ENCODE measurements around the gene CLMP.
"Not testable (repeated sequence)": the region's sequence is repeated elsewhere in the genome, so short reads cannot be mapped to it uniquely, and the experiment has no call there.

The CLMP gene

GRCh38 chr11:123164732-123165450 is 30.2 kb downstream of the CLMP start:
- DNase-seq: no peak

GRCh38 chr11:123163621-123164020 is 31.4 kb downstream of the CLMP start:
- DNase-seq: no peak

GRCh38 chr11:123161376-123162030 is 33.5 kb downstream of the CLMP start:
- no peak for DNase-seq

GRCh38 chr11:123159183-123159857 is 35.7 kb downstream of the CLMP start:
- DNase-seq: no peak

- DNase-seq: no peak
Observed at GRCh38 chr11:123158033-123159003, 36.7 kb downstream of the CLMP start.

GRCh38 chr11:123152951-123153350 is 42.1 kb downstream of the CLMP start:
- no peak for DNase-seq

- DNase-seq: not testable (repeated sequence)
Observed at GRCh38 chr11:123152346-123152745, 42.7 kb downstream of the CLMP start.

DNA sequence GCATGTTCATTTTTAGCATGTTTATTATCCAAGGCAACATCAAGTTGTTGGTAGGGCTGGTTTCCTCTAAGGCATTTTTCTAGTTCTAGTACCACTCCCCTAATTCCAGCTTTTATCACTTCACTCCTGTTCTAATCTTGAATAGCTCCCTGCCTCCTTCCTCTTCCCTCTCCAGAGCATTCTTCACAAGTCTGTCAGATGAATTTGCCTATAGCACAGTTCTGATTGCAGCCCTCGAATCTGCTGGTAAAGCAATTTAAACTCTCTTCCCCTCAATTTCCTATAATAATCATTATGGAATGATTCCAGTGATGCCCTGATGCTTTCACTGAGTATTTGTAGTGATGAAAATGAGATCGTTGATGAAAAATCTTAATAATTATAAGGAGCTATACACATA is 43.3 kb downstream of the CLMP start:
- no peak for DNase-seq

- no peak for DNase-seq
Observed at GRCh38 chr11:123151366-123151765, 43.7 kb downstream of the CLMP start.

- DNase-seq: no peak
Observed at GRCh38 chr11:123150882-123151281, 44.2 kb downstream of the CLMP start.

GRCh38 chr11:123148965-123149364 is 46.1 kb downstream of the CLMP start:
- no peak for DNase-seq

DNA sequence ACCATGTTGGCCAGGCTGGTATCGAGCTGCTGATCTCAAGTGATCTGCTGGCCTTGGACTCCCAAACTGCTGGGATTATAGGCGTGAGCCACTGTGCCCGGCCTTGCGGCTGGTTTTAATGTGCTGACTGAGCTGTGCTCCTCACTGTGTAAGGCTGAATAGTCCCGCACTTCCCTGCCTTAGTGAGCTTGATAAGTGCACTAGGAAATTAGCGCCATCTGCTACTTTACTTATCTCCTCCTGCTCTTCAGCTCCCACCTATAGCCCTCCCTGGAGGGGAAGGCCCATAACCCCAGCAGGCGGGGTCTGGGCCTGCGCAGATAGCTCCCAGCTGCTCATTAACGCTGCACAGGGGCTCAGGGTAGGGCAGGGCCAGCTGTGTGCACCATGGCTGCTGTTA is 49.4 kb downstream of the CLMP start:
- DNase-seq: no peak

- DNase-seq: no peak
Observed at GRCh38 chr11:123145220-123145619, 49.8 kb downstream of the CLMP start.

GRCh38 chr11:123144707-123145106 is 50.3 kb downstream of the CLMP start:
- no peak for DNase-seq

DNA sequence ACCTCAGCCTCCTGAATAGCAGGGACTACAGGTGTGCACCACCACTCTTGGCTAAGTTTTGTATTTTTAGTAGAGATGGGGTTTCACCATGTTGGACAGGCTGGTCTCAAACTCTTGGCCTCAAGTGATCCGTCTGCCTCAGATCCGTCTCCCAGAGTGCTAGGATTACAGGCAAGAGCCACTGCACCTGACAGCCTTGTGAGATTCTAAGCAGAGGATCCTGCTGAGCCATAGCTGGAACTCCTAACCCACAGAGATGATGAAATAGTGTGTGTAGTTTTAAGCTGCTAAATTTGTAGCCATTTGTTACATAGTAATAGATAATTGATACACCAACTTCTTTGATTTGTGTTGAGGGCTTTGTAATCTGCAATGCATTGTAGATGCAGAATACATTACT is 51.1 kb downstream of the CLMP start:
- no peak for DNase-seq

- DNase-seq: no peak
Observed at GRCh38 chr11:123143476-123143875, 51.6 kb downstream of the CLMP start.

DNA sequence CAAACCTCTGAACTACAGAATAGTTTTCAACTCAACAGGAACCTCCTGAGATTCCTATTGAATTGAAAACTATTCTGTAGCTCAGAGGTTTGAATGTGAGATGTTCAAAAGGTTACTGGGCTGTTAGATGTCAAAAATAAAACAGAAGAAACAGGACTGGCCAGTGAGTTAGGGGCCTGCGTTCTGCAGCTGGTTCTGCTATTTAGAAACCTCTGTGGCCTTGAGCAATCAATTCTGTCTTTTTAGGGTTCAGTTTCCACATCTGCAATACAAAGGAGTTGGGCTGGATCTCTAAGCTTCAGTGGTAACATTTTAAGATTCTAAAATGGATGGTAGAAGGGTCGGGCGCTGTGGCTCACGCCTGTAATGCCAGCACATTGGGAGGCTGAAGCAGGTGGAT is 55.8 kb downstream of the CLMP start:
- DNase-seq: no peak

DNA sequence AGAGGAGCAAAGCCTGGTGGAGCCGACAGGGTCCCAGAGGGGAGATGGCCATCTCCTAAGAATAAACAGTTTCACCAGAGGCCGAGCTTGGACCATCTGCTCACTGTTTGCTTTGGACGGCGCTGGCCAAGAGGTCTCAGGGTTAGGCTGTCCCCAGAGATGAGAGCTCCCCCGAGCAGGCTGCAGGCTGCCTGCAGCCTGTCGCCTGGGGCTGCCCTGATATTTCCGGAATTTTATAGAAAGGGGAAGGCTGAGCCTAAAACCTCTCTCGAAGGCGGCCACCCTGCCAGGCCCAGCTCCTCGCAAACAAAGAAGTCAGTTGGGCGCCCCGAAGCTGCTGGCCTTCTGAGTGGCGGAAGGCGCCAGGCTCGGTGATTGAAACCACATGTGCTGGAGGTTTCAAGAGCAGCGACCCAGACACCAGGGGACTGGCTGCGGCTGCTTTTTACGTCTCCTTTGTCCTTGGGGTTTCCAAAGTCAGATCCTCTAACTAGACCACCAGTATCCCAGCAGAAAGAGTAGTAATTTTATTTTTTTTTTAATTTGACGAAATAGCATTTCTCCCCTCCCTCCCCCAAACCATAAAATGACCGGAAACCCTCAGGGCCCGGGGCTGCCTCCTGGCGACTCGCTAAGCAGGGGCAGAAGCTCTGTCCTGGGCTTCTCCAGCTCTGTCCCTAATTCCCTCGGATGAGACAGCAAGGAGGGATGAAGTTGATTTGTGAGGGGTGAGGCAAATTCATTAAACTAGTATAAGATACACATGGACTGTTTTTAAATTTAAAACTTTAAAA is 57.4 kb downstream of the CLMP start:
- no peak for DNase-seq

DNA sequence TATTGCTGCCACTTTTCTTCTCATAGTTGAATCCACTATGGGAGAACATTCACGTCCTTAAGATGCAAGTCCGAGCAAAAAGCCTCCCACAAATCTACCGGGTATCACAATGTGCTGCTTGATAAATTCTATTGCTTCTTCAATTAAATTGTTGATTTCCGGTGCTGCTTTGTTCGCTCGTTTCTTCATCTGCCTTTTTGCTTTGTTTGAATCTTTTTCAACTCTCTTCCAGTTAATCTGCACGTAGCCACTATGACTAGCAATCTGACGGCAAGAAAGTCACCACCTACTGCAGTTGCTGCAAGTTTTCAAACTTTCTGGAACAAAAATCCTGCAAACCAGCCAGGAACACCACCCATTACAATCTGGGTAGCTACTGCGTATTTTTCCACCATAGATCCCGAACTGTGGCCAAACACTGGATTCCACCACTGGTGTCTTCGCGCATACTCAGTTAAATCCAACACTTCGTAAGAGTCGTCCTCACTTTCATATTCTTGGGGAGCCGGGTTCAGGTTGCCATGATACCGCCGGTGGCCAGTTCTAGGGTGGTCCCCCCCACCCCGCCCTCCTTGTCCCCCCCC is 59.1 kb downstream of the CLMP start:
- DNase-seq: no peak

DNA sequence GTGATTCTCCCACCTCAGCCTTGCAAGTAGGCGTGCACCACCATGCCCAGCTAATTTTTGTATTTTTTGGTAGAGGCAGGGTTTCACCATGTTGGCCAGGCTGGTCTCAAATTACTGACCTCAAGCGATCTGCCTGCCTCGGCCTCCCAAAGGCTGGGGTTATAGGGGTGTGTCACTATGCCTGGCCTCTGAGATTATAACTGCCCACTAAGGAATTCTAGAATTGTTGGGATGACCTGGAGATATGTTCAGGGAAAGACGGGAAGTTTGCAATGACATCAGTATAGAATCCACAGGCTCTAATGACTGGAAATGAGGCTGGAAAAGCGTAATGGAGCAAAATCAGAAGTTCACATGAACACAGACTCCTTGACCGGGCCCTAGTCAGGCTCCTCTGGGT is 62.2 kb downstream of the CLMP start:
- no peak for DNase-seq

GRCh38 chr11:123132034-123132766 is 62.8 kb downstream of the CLMP start:
- DNase-seq: not testable (repeated sequence)
